Nephron progenitor cell (in vitro differentiated cells): ENCODE measurements around the gene PFDN1.

Experiments
- DNase-seq: peaks from one replicate; pipeline ENCODE4 v3.0.0; 2021
- H3K27ac Mint-ChIP-seq: 2 replicates; pipeline ENCODE4 v1.8.0; 2021; ENCODE audit warnings: mild to moderate bottlenecking, moderate library complexity, mixed read lengths
- H3K27me3 Mint-ChIP-seq: 2 replicates; pipeline ENCODE4 v1.8.0; 2021; ENCODE audit warnings: mild to moderate bottlenecking, low read depth, mixed read lengths; ENCODE audit not compliant: poor library complexity
- H3K36me3 Mint-ChIP-seq: 2 replicates; pipeline ENCODE4 v1.8.0; 2021; ENCODE audit warnings: low read depth, mixed read lengths
- H3K4me1 Mint-ChIP-seq: 2 replicates; pipeline ENCODE4 v1.8.0; 2021; ENCODE audit warnings: mixed read lengths
- H3K4me3 Mint-ChIP-seq: 2 replicates; pipeline ENCODE4 v1.8.0; 2021; ENCODE audit warnings: mild to moderate bottlenecking, moderate library complexity, mixed read lengths
- H3K9me3 Mint-ChIP-seq: 2 replicates; pipeline ENCODE4 v1.8.0; 2021; ENCODE audit warnings: mild to moderate bottlenecking, moderate library complexity, mixed read lengths
- TF ChIP-seq, protein P1 (sequence below): fragments of 200-600 bp; sonication (generic); IDR thresholded peaks from 2 replicates; pipeline ENCODE4 v1.5.0; 2021; ENCODE audit warnings: antibody characterized with exemption

Gene PFDN1

DNA sequence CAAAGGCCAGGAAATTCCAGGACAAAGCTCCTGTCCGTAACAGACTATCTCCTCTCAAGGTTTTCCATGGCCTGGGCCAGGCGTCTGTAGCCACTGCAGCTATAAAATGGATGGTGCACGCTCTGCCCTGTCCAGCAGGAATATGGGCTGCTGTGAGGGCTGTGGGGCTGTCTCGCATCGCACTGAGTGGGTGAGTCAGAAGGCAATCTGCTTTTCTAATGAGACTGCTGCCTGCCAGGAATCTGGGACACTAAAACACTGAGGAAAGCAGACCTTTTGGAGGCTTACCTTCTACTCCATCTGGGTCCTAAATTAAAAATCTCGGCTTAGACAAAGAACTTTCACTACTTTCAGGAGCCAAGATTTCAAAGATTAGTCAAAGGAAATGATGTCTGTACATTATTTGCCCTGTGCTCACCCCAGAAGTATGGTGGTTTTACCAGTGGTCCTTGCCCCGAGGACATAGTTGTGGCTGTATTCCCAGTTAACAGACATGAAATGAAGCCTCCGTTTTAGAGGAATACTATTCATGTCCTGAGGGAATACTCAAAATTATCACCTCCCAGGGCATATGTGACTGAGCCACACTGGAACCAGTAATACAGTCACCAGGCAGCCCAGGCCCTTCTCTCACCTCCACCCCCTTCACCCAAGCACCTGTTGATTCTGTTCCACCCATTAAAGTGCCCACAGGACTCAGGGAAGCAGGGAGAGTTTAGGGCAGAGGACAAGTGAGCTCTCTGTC is 56.4 kb downstream of the PFDN1 start:
- Mint-ChIP-seq H3K4me3 (no peak overlapping the region), H3K27me3 (no peaks in the 10 kb centered on the region), H3K36me3 (peaks cover 32% of the 10 kb centered on the region), H3K27ac (no peak overlapping the region), H3K4me1 (peaks cover 19% of the 10 kb centered on the region), H3K9me3 (no peaks in the 10 kb centered on the region)
- no peak for DNase-seq
- TF ChIP-seq, protein P1, sequence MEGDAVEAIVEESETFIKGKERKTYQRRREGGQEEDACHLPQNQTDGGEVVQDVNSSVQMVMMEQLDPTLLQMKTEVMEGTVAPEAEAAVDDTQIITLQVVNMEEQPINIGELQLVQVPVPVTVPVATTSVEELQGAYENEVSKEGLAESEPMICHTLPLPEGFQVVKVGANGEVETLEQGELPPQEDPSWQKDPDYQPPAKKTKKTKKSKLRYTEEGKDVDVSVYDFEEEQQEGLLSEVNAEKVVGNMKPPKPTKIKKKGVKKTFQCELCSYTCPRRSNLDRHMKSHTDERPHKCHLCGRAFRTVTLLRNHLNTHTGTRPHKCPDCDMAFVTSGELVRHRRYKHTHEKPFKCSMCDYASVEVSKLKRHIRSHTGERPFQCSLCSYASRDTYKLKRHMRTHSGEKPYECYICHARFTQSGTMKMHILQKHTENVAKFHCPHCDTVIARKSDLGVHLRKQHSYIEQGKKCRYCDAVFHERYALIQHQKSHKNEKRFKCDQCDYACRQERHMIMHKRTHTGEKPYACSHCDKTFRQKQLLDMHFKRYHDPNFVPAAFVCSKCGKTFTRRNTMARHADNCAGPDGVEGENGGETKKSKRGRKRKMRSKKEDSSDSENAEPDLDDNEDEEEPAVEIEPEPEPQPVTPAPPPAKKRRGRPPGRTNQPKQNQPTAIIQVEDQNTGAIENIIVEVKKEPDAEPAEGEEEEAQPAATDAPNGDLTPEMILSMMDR = no peak

DNA sequence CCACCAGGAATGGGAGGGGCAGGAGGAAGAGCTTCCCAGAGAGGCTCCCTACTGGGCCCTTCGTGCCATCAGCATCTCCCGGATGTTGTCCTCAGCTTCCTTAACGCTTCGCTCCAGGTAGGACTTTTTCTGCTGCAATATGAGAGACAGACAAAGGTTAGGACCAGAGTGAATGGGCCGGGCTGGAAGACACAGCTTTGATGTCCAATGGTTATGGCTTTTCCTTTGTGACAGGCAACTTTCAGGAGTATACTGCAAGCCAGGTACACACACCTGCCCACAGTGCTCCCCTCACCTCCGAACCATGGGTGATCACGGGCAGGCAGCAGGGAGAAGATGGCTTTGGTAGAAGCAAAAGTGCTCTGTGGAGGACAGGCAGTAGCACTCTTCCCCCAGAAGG is 57.0 kb downstream of the PFDN1 start:
- TF ChIP-seq, protein P1 = no peak
- Mint-ChIP-seq H3K9me3 (no peaks in the 10 kb centered on the region), H3K4me1 (peaks cover 26% of the 10 kb centered on the region), H3K4me3 (no peak overlapping the region), H3K27me3 (no peaks in the 10 kb centered on the region), H3K36me3 (peaks cover 32% of the 10 kb centered on the region), H3K27ac (peak overlapping the region; percentile 11)
- no peak for DNase-seq

DNA sequence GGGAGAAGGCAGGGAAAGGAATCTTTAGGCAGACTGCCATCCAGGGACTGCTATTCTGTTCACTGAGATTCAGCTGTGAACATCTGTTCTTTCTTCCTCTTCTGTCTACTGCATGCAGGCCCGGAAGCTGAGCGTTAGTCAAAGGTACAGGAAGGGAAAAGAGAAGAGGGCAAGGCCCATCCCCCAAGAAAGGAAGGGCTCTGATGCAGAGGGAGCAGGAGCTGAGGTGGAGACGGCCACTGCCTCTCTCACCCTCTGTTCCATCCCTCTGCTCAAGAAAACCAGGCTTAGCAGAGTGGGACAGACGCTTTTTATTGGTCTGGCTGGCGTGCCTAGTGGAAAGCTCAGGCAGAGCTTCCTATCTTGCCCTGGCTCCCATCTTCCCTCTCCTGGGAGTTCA is 57.6 kb downstream of the PFDN1 start:
- Mint-ChIP-seq H3K36me3 (peaks cover 28% of the 10 kb centered on the region), H3K4me1 (peaks cover 32% of the 10 kb centered on the region)

DNA sequence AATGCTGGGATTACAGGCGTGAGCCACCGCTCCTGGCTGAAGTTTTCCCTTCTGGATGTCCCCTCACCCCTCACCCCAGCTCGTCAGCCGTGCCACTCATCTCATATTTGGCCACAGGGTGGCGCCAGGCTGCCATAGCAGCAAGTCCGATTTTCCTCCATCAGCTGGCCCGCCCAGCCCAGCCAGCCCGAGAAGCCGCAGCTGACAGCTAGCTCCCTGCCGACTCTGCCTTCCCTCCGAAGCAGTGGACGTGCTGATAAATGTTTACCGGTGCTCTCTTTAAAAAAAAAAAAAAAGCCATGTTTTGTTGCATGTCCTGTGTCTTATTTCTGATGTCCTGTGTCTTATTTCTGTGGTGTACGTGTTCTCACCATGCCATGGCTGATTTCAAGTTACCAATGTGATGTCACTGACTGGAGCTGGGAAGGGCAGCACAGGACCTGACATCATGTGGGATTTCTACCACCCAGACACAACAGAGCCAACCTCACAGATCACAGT is 58.3 kb downstream of the PFDN1 start:
- peaks cover 38% of the 10 kb centered on the region for H3K4me1 Mint-ChIP-seq
- peak; percentile 91 for DNase-seq
- TF ChIP-seq, protein P1 = peak; percentile 88
- no peaks in the 10 kb centered on the region for H3K9me3 Mint-ChIP-seq
- no peaks in the 10 kb centered on the region for H3K27me3 Mint-ChIP-seq
- peaks cover 23% of the 10 kb centered on the region for H3K36me3 Mint-ChIP-seq
- H3K4me3 Mint-ChIP-seq = no peak overlapping the region
- no peak overlapping the region for H3K27ac Mint-ChIP-seq

More for the DNA sequence above, 57.6 kb downstream of the PFDN1 start:
- H3K9me3 Mint-ChIP-seq = no peaks in the 10 kb centered on the region
- H3K4me3 Mint-ChIP-seq = no peak overlapping the region
- no peaks in the 10 kb centered on the region for H3K27me3 Mint-ChIP-seq
- no peak for DNase-seq
- TF ChIP-seq, protein P1 = no peak
- H3K27ac Mint-ChIP-seq = no peak overlapping the region

- Mint-ChIP-seq H3K36me3 (peaks cover 15% of the 10 kb centered on the region), H3K4me1 (peaks cover 38% of the 10 kb centered on the region), H3K27ac (no peak overlapping the region), H3K9me3 (no peaks in the 10 kb centered on the region), H3K27me3 (no peaks in the 10 kb centered on the region), H3K4me3 (no peak overlapping the region)
- DNase-seq = no peak
- TF ChIP-seq, protein P1 = no peak
These were observed 59.1 kb downstream of the PFDN1 start for GRCh38 chr5:140243706-140244250.
